Common myeloid progenitor, CD34-positive (primary cell): Measurements from ENCODE around the gene PDS5B. TPM values are rescaled to one million over a fixed set of nuclear protein-coding genes. Genes with fewer than 3 reads are reported as not detected.

Source experiments
- CTCF ChIA-PET: fragments of 350-600 bp; sonication (Branson Sonifier 250); formaldehyde crosslinking; loops from one replicate; lab custom pipeline; 2021; ENCODE audit warnings: antibody characterized with exemption; lab: Charles Lee
- POLR2A ChIA-PET: fragments of 350-600 bp; sonication (Branson Sonifier 250); formaldehyde crosslinking; loops from one replicate; lab custom pipeline; 2021; ENCODE audit warnings: antibody characterized with exemption; lab: Charles Lee
- DNase-seq, 3 donors: peaks; one replicate each; pipeline versions ENCODE4 v3.0.0 to v3.0.0-alpha.2; 2013
- H3K27ac ChIP-seq, 2 experiments: 1 replicate in 1 of 2; 2 replicates in 1 of 2; pipeline ENCODE4 v1.7.0; 2013; ENCODE audit warnings: inconsistent platforms in 2 of 2, low read length in 2 of 2, mild to moderate bottlenecking in 2 of 2, low read depth in 1 of 2, moderate library complexity in 1 of 2; ENCODE audit not compliant: severe bottlenecking in 2 of 2, insufficient read depth in 1 of 2, poor library complexity in 1 of 2
- H3K27me3 ChIP-seq, 5 experiments: replicated peaks in 2 of 5; 1 replicate in 3 of 5; 2 replicates in 2 of 5; pipeline versions ENCODE4 v1.6.1 to v1.7.0; 2013; ENCODE audit warnings: low read length in 4 of 5, mild to moderate bottlenecking in 2 of 5, moderate library complexity in 2 of 5, inconsistent platforms in 1 of 5; ENCODE audit not compliant: insufficient read depth in 5 of 5, control insufficient read depth in 4 of 5
- H3K36me3 ChIP-seq, 4 experiments: 1 replicate in 2 of 4; 2 replicates in 2 of 4; pipeline versions ENCODE4 v1.6.1 to v1.7.0; 2013; ENCODE audit warnings: low read length in 3 of 4, control low read depth in 1 of 4, mild to moderate bottlenecking in 1 of 4; ENCODE audit not compliant: control insufficient read depth in 4 of 4, insufficient read depth in 4 of 4
- H3K4me1 ChIP-seq, 4 experiments: 1 replicate in 3 of 4; 2 replicates in 1 of 4; pipeline versions ENCODE4 v1.6.1 to v1.7.1; 2013; ENCODE audit warnings: low read length in 3 of 4, mild to moderate bottlenecking in 3 of 4, control low read depth in 1 of 4, inconsistent platforms in 1 of 4, moderate library complexity in 1 of 4; ENCODE audit not compliant: control insufficient read depth in 4 of 4, insufficient read depth in 4 of 4; ENCODE audit errors: control extremely low read depth in 1 of 4
- H3K4me3 ChIP-seq, 7 experiments: 1 replicate in 4 of 7; 2 replicates in 3 of 7; pipeline versions ENCODE4 v1.5.1 to v1.7.0; 2013; ENCODE audit warnings: mild to moderate bottlenecking in 7 of 7, low read length in 6 of 7, moderate library complexity in 6 of 7, inconsistent platforms in 2 of 7, low read depth in 2 of 7, control low read depth in 1 of 7; ENCODE audit not compliant: insufficient read depth in 4 of 7, control insufficient read depth in 1 of 7; ENCODE audit errors: extremely low read depth in 1 of 7
- H3K9me3 ChIP-seq, 5 experiments: 1 replicate in 4 of 5; 2 replicates in 1 of 5; pipeline versions ENCODE4 v1.6.1 to v1.7.1; 2013; ENCODE audit warnings: low read length in 4 of 5, mild to moderate bottlenecking in 2 of 5, inconsistent platforms in 1 of 5, low read depth in 1 of 5, moderate library complexity in 1 of 5; ENCODE audit not compliant: control insufficient read depth in 4 of 5, insufficient read depth in 2 of 5; ENCODE audit errors: control extremely low read depth in 1 of 5
- whole genome bisulfite sequencing: methylation state at CpG from one replicate; pipeline ENCODE4 v1.1.5; 2013; ENCODE audit not compliant: insufficient coverage; 5-methylcytosine and 5-hydroxymethylcytosine counted together
- polyA plus RNA-seq: library from polyadenylated mRNA; unstranded; fragments of 120-200 nt; gene quantifications from one replicate; pipeline ENCODE4 v1.2.1, GENCODE V29; 2013

Gene PDS5B, protein sequence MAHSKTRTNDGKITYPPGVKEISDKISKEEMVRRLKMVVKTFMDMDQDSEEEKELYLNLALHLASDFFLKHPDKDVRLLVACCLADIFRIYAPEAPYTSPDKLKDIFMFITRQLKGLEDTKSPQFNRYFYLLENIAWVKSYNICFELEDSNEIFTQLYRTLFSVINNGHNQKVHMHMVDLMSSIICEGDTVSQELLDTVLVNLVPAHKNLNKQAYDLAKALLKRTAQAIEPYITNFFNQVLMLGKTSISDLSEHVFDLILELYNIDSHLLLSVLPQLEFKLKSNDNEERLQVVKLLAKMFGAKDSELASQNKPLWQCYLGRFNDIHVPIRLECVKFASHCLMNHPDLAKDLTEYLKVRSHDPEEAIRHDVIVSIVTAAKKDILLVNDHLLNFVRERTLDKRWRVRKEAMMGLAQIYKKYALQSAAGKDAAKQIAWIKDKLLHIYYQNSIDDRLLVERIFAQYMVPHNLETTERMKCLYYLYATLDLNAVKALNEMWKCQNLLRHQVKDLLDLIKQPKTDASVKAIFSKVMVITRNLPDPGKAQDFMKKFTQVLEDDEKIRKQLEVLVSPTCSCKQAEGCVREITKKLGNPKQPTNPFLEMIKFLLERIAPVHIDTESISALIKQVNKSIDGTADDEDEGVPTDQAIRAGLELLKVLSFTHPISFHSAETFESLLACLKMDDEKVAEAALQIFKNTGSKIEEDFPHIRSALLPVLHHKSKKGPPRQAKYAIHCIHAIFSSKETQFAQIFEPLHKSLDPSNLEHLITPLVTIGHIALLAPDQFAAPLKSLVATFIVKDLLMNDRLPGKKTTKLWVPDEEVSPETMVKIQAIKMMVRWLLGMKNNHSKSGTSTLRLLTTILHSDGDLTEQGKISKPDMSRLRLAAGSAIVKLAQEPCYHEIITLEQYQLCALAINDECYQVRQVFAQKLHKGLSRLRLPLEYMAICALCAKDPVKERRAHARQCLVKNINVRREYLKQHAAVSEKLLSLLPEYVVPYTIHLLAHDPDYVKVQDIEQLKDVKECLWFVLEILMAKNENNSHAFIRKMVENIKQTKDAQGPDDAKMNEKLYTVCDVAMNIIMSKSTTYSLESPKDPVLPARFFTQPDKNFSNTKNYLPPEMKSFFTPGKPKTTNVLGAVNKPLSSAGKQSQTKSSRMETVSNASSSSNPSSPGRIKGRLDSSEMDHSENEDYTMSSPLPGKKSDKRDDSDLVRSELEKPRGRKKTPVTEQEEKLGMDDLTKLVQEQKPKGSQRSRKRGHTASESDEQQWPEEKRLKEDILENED (N-terminal part only)
- polyA plus RNA-seq = 24.0 TPM

DNA sequence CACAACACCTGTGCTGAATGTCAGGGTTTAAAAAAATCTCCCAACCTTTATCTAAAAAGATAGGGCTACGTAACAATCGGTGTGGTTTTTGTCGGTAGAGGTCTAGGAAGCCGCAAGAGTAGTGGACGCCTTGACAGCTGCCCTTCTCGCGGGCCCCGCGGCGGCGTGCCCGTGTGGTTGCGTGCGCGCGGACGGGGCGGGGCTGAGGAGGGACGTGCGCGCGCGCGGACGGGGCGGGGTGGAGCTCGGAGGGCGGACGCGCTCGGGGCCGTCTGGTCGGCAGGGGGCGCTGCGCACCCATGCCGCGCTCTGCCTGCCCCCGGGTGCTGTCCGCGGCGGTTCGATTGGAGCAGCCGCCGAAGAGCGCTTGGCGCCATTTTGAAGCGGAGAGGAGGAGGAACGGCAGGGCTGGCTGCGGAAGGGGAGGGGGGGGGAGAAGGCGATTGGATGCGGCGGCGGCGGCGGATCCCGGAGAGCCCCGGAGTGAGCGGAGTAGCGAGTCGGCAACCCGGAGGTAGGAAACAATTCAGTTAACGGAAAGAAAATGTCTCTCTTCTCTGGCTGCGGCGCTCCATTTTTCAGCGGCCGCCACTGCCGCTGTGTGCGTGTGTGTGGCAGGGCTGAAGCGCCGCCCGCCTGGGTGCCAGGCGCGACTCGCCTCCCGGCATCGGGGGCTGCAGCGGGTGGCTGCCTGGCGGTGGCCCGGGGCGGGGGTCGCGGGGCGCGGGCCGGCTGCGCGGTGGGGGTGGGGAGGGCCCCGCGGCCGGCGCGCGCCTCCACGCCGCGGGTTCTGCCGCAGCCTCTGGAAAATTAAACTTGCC lies at the start of gene PDS5B:
Gene PDS5B, plus strand, starts transcription at position 373 of the 821 bp plus-strand sequence. CDS start 62,321 bp downstream, outside the sequence.
- ChIA-PET POLR2A (interaction anchor here (0.5 to 1.1 kb wide), 5 partner anchors 53 to 951 kb away, joined by 3 to 5 read pairs (median 3); no protein-coding TSS in a partner anchor), CTCF (interaction anchor here (0.7 to 4.3 kb wide), 13 partner anchors 51 to 1138 kb away, joined by 3 to 45 read pairs (median 5); no protein-coding TSS in a partner anchor)
- Histone ChIP-seq H3K27me3 (no peaks in the 10 kb centered on the region), H3K9me3 (no peaks in the 10 kb centered on the region), H3K36me3 (no peaks in the 10 kb centered on the region), H3K27ac (peak within 1 kb of the TSS; percentile 78 to 89), H3K4me1 (peaks cover 9 to 31% (median 19%) of the 10 kb centered on the region in 4 experiments), H3K4me3 (peak within 1 kb of the TSS; percentile 92 to 99 (median 97))
- under 1% methylated on average over 61 of the region's 97 CpGs for WGBS
- DNase-seq = peak; percentile 94 to 97 (median 97)

DNA sequence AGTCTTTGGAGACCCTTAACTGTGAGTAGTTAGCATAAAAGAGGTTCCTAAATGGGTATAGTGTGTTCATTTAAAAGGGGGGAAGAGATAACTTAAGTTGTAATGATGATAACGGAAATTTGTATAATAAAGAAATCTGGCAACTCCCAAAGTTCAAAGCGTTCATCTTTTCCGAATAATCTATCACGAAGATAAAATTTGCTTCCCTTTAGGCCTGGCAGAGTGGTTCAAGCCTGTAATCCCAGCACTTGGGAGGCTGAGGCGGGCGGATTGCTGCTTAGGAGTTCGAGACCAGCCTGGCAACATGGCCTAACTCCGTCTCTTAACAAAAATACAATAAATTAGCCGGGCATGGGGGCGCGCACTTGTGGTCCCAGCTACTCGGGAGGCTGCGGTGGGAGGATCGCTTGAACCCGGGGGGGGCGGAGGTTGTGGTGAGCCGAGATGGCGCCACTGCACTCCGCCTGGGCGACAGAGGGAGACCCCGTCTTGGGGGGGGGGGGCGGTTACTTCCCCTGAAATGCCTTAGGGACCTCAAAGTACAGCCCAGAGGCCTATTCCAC lies 48.6 kb upstream of the PDS5B start:
- Histone ChIP-seq H3K4me3 (peak overlapping the region; percentile 75 to 99 (median 92)), H3K36me3 (peaks cover 10 to 35% (median 16%) of the 10 kb centered on the region in 4 experiments), H3K27me3 (no peaks in the 10 kb centered on the region), H3K9me3 (peaks cover 0 to 6% (median 0%) of the 10 kb centered on the region in 5 experiments), H3K27ac (peak overlapping the region; percentile 97 to 99), H3K4me1 (peaks cover 5 to 22% (median 13%) of the 10 kb centered on the region in 4 experiments)
- 46% methylated on average over 8 of the region's 22 CpGs for WGBS
- POLR2A ChIA-PET = interaction anchor here (0.6 to 1.1 kb wide), 5 partner anchors 16 to 133 kb away, joined by 3 to 10 read pairs (median 3); no protein-coding TSS in a partner anchor
- DNase-seq = peak in 1 of 3 donors; percentile 81
- CTCF ChIA-PET = interaction anchor here (0.6 to 2.5 kb wide), 10 partner anchors 43 to 464 kb away, joined by 3 to 9 read pairs (median 3); partner anchors contain the start of gene N4BP2L1

DNA sequence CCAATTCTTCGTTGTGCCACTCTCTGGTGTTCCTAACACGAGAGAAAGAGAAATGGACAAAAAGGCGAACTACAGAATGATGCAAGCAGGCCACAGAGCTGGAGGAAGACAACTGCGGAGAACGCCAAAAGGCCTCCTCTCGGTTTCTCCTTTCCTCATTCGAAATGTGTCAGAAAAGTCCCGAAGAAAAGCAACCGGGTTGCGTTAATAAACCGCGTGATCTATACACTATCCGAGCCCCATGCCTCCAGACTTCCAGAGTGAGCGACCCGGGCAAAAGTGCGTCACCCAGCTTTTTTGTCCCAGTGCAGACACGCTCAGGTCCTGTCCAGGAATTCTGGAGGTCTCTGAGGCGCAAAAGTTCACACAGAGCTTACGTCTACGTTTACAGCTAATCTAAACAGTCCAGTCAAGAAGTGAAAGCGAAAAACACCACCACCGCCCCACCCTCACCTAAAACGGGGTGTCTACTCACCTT lies 48.1 kb upstream of the PDS5B start:
- Histone ChIP-seq H3K27me3 (no peaks in the 10 kb centered on the region), H3K9me3 (peaks cover 0 to 6% (median 0%) of the 10 kb centered on the region in 5 experiments), H3K36me3 (peaks cover 10 to 32% (median 16%) of the 10 kb centered on the region in 4 experiments), H3K27ac (peak overlapping the region; percentile 97 to 99), H3K4me1 (peaks cover 5 to 22% (median 13%) of the 10 kb centered on the region in 4 experiments), H3K4me3 (peak overlapping the region; percentile 75 to 99 (median 92))
- ChIA-PET CTCF (interaction anchor here (0.7 to 2.5 kb wide), 7 partner anchors 14 to 109 kb away, joined by 3 to 9 read pairs (median 4); no protein-coding TSS in a partner anchor), POLR2A (interaction anchor here (0.6 to 0.7 kb wide), 3 partner anchors 16 to 133 kb away, joined by 3 read pairs; no protein-coding TSS in a partner anchor)
- 0% methylated on average over 23 of the region's 23 CpGs for WGBS
- peak in 2 of 3 donors; percentile 38 to 57 for DNase-seq

DNA sequence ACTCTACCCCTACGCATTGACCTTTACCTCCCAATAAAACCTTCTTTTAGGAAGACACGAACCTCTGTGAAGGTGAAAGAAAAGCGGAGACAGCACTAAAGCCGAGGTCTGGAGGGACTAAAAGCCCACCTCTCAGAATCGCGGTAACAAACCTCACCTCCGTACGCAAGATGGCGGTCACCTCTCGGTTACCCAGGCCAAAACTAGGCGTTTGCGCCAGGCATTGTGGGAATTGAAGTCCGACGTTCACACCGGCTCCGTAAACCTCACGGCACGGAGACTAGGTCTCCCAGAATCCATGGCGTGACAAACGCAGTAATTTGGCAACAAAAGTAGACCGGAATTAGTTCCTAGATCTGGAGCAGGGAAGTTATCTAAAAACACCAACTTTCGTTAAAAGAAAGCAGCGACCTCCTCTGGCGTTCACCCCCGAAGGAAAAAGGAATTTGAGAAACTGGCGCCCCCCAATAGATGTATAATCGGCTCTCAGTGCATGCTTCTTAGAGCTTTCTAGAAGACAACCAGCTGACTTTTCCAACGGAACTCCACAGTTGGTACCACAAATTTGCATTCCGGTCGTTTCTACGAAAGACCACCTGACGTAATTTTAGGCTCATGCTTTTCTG lies 47.5 kb upstream of the PDS5B start, which contains the start of gene N4BP2L2:
Gene N4BP2L2, minus strand, starts transcription at position 175 of the 626 bp plus-strand sequence. CDS start 1,768 bp downstream, outside the sequence.
- peak; percentile 99 for DNase-seq
- H3K27ac ChIP-seq = peak within 1 kb of the TSS; percentile 97 to 99
- peak within 1 kb of the TSS; percentile 75 to 99 (median 92) for H3K4me3 ChIP-seq
- POLR2A ChIA-PET = interaction anchor here (0.7 kb wide), 2 partner anchors 62 to 134 kb away, joined by 3 read pairs; no protein-coding TSS in a partner anchor
- peaks cover 7 to 26% (median 16%) of the 10 kb centered on the region in 4 experiments for H3K36me3 ChIP-seq
- WGBS = 5% methylated on average over 32 of the region's 32 CpGs
- peaks cover under 1 to 22% (median 12%) of the 10 kb centered on the region in 4 experiments for H3K4me1 ChIP-seq
- no peaks in the 10 kb centered on the region for H3K27me3 ChIP-seq
- CTCF ChIA-PET = interaction anchor here (0.7 to 2.5 kb wide), 9 partner anchors 15 to 516 kb away, joined by 3 to 9 read pairs (median 3); no protein-coding TSS in a partner anchor
- peaks cover 0 to 6% (median 0%) of the 10 kb centered on the region in 5 experiments for H3K9me3 ChIP-seq

DNA sequence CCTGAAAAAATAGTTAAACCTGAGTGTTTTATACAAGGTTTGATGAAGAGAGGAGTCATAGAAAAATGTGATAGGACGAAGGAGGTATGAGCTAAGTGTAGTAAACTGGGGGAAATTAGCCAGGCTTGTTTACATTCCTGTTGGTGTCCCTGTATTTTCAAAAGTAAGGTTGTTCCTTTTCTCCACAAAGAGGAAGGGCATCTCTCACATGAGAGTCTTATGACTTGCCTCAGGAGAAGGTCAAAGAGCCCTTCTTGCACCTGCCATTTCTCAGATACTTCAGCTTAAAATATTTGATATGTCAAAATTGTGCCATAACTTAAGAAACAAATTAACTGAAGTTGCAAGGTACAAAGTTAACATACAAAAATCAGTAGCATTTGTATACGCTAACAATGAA lies 44.0 kb upstream of the PDS5B start:
- Histone ChIP-seq H3K4me1 (peaks cover 0 to 7% (median 5%) of the 10 kb centered on the region in 4 experiments), H3K4me3 (no peak overlapping the region), H3K27ac (no peak overlapping the region), H3K27me3 (no peaks in the 10 kb centered on the region), H3K36me3 (no peaks in the 10 kb centered on the region), H3K9me3 (peaks cover 0 to 6% (median 0%) of the 10 kb centered on the region in 5 experiments)
- WGBS = 83% methylated on average over 1 of the region's 2 CpGs
- no peak for DNase-seq
- POLR2A ChIA-PET = interaction anchor here (0.6 kb wide), 1 partner anchor 101 kb away, joined by 3 read pairs; no protein-coding TSS in a partner anchor
- CTCF ChIA-PET = no interaction called here
